ENCODE measurements around the gene DOK6.
"Not testable (repeated sequence)": the region's sequence is repeated elsewhere in the genome, so short reads cannot be mapped to it uniquely, and the experiment has no call there.

Gene DOK6

GRCh38 chr18:69658103-69658502 is 257.4 kb downstream of the DOK6 start:
- no peak for DNase-seq (ENCODE audit: extremely low read depth, low read depth)
- TF ChIP-seq, protein P1, sequence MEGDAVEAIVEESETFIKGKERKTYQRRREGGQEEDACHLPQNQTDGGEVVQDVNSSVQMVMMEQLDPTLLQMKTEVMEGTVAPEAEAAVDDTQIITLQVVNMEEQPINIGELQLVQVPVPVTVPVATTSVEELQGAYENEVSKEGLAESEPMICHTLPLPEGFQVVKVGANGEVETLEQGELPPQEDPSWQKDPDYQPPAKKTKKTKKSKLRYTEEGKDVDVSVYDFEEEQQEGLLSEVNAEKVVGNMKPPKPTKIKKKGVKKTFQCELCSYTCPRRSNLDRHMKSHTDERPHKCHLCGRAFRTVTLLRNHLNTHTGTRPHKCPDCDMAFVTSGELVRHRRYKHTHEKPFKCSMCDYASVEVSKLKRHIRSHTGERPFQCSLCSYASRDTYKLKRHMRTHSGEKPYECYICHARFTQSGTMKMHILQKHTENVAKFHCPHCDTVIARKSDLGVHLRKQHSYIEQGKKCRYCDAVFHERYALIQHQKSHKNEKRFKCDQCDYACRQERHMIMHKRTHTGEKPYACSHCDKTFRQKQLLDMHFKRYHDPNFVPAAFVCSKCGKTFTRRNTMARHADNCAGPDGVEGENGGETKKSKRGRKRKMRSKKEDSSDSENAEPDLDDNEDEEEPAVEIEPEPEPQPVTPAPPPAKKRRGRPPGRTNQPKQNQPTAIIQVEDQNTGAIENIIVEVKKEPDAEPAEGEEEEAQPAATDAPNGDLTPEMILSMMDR (IDR thresholded peaks at IDR 0.05; ENCODE audit: low read depth, low read length, missing control alignments) = no peak
- H3K4me3 ChIP-seq (replicated peaks; ENCODE audit: low read depth, low read length) = no peak overlapping the region

- no peak for DNase-seq (ENCODE audit: extremely low read depth, low read depth)
- H3K4me3 ChIP-seq (replicated peaks; ENCODE audit: low read depth, low read length) = no peak overlapping the region
- TF ChIP-seq, protein P1 (IDR thresholded peaks at IDR 0.05; ENCODE audit: low read depth, low read length, missing control alignments) = no peak
Measured at GRCh38 chr18:69658685-69659084, 258.0 kb downstream of the DOK6 start.

- H3K4me3 ChIP-seq (replicated peaks; ENCODE audit: low read depth, low read length) = no peak overlapping the region
- DNase-seq (ENCODE audit: extremely low read depth, low read depth) = no peak
- TF ChIP-seq, protein P1 (IDR thresholded peaks at IDR 0.05; ENCODE audit: low read depth, low read length, missing control alignments) = no peak
Measured at GRCh38 chr18:69659142-69659651, 258.5 kb downstream of the DOK6 start.

- DNase-seq (ENCODE audit: extremely low read depth, low read depth); H3K4me3 ChIP-seq (replicated peaks; ENCODE audit: low read depth, low read length): not testable (repeated sequence)
Measured at GRCh38 chr18:69662090-69662489, 261.4 kb downstream of the DOK6 start.

- DNase-seq (ENCODE audit: extremely low read depth, low read depth) = no peak
- TF ChIP-seq, protein P1 (IDR thresholded peaks at IDR 0.05; ENCODE audit: low read depth, low read length, missing control alignments) = no peak
- H3K4me3 ChIP-seq (replicated peaks; ENCODE audit: low read depth, low read length) = no peak overlapping the region
Measured at GRCh38 chr18:69664399-69664798, 263.7 kb downstream of the DOK6 start.

- TF ChIP-seq, protein P1 (IDR thresholded peaks at IDR 0.05; ENCODE audit: low read depth, low read length, missing control alignments) = no peak
- H3K4me3 ChIP-seq (replicated peaks; ENCODE audit: low read depth, low read length) = no peak overlapping the region
- no peak for DNase-seq (ENCODE audit: extremely low read depth, low read depth)
Measured at GRCh38 chr18:69674292-69674877, 273.7 kb downstream of the DOK6 start.

- TF ChIP-seq, protein P1 (IDR thresholded peaks at IDR 0.05; ENCODE audit: low read depth, low read length, missing control alignments) = no peak
- DNase-seq (ENCODE audit: extremely low read depth, low read depth) = no peak
- no peak overlapping the region for H3K4me3 ChIP-seq (replicated peaks; ENCODE audit: low read depth, low read length)
Measured at GRCh38 chr18:69674966-69675365, 274.3 kb downstream of the DOK6 start.

All from HFF-Myc (cell line).